HepG2 (cell line): ENCODE results near the gene USP7. TPM values are rescaled to one million over a fixed set of nuclear protein-coding genes. Genes with fewer than 3 reads are reported as not detected.
A peak's percentile ranks its signal among the peaks of the same experiment; 100 is the strongest.

Source experiments
- IKZF4 ChIP-seq: sonication (generic); formaldehyde crosslinking; IDR thresholded peaks from 2 replicates; pipeline ENCODE4 v1.5.1; 2020; ENCODE audit warnings: borderline replicate concordance, mild to moderate bottlenecking, low read depth, missing genetic modification reagents; ENCODE audit errors: not compliant biosample characterization
- KDM2A ChIP-seq: sonication (generic); formaldehyde crosslinking; IDR thresholded peaks from 2 replicates; pipeline ENCODE4 v1.4.0; 2020; ENCODE audit warnings: low read depth, missing genetic modification reagents, borderline replicate concordance
- ZNF235 ChIP-seq: sonication (generic); formaldehyde crosslinking; IDR thresholded peaks from 2 replicates; pipeline ENCODE4 v1.8.1; 2023; ENCODE audit warnings: mild to moderate bottlenecking, missing genetic modification reagents, borderline replicate concordance
- polyA plus RNA-seq, 8 experiments: library from polyadenylated mRNA; depleted of rRNA in 3 of 8; stranded (reverse) in 7 of 8; unstranded in 1 of 8; fragments of >200 nt; fragmentation: Illumina TruSeq in 4 of 8; extraction: Trizol in 4 of 8; gene quantifications; 2 replicates each; pipeline versions ENCODE4 v1.2.1 to v1.2.3, GENCODE V29; 2011 to 2016; ENCODE audit warnings: low read depth in 4 of 8, missing spikeins in 1 of 8, mixed read lengths in 1 of 8; ENCODE audit not compliant: insufficient read depth in 1 of 8
- total RNA-seq, 5 experiments: library from RNA; depleted of rRNA; stranded (reverse); fragments of >200 nt; fragmentation: Illumina TruSeq; extraction: Trizol; gene quantifications; 2 replicates each; pipeline ENCODE4 v1.2.3, GENCODE V29; 2016; ENCODE audit warnings: low read depth in 1 of 5
- TF ChIP-seq, protein P1 (sequence below), 2 experiments: fragments of 450-650 bp in 1 of 2; sonication (generic) in 1 of 2; formaldehyde crosslinking in 1 of 2; IDR thresholded peaks; 2 replicates each; pipeline versions ENCODE4 v1.6.1 to v1.8.0; 2016 to 2022; ENCODE audit warnings: antibody characterized with exemption in 1 of 2, mild to moderate bottlenecking in 1 of 2, missing genetic modification reagents in 1 of 2

The USP7 gene
- total and polyA plus RNA-seq, 2 of the 13 experiments (the other 11 are each of a cell fraction or from before 2014, with no cell fraction given), result 52.5 to 173 TPM

- TF ChIP-seq KDM2A (CRISPR knock-in tag), result peak; percentile 71
- TF ChIP-seq, protein P1, sequence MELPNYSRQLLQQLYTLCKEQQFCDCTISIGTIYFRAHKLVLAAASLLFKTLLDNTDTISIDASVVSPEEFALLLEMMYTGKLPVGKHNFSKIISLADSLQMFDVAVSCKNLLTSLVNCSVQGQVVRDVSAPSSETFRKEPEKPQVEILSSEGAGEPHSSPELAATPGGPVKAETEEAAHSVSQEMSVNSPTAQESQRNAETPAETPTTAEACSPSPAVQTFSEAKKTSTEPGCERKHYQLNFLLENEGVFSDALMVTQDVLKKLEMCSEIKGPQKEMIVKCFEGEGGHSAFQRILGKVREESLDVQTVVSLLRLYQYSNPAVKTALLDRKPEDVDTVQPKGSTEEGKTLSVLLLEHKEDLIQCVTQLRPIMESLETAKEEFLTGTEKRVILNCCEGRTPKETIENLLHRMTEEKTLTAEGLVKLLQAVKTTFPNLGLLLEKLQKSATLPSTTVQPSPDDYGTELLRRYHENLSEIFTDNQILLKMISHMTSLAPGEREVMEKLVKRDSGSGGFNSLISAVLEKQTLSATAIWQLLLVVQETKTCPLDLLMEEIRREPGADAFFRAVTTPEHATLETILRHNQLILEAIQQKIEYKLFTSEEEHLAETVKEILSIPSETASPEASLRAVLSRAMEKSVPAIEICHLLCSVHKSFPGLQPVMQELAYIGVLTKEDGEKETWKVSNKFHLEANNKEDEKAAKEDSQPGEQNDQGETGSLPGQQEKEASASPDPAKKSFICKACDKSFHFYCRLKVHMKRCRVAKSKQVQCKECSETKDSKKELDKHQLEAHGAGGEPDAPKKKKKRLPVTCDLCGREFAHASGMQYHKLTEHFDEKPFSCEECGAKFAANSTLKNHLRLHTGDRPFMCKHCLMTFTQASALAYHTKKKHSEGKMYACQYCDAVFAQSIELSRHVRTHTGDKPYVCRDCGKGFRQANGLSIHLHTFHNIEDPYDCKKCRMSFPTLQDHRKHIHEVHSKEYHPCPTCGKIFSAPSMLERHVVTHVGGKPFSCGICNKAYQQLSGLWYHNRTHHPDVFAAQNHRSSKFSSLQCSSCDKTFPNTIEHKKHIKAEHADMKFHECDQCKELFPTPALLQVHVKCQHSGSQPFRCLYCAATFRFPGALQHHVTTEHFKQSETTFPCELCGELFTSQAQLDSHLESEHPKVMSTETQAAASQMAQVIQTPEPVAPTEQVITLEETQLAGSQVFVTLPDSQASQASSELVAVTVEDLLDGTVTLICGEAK (IDR thresholded peaks at IDR 0.05), result no peak
- TF ChIP-seq, protein P1 (CRISPR knock-in tag; IDR thresholded peaks at IDR 0.05), result peak; percentile 16; the same call in 1 of the 2 replicates
- TF ChIP-seq ZNF235 (CRISPR knock-in tag), result 0 out of 2 replicates have a peak, but pooled peaks have one; percentile 63
- peak; percentile 29 for TF ChIP-seq IKZF4 (CRISPR knock-in tag)
Observed at GRCh38 chr16:8885674-8886592, 77.8 kb downstream of the USP7 start (continued).
